ENCODE data around the gene SYNE2.
"Not testable (repeated sequence)": the region's sequence is repeated elsewhere in the genome, so short reads cannot be mapped to it uniquely, and the experiment has no call there.

Gene SYNE2

GRCh38 chr14:64081174-64081746 lies 228.5 kb downstream of the SYNE2 start:
- no peak for DNase-seq (ENCODE audit: low read depth in 2 of 2)

GRCh38 chr14:64082837-64083236 lies 230.0 kb downstream of the SYNE2 start:
- no peak for DNase-seq (ENCODE audit: low read depth in 2 of 2)

GRCh38 chr14:64088647-64088964 lies 235.8 kb downstream of the SYNE2 start:
- no peak for DNase-seq (ENCODE audit: low read depth in 2 of 2)

- DNase-seq (ENCODE audit: low read depth in 2 of 2): no peak
Observed at GRCh38 chr14:64089920-64090319, 237.1 kb downstream of the SYNE2 start.

- DNase-seq (ENCODE audit: low read depth in 2 of 2): no peak
Observed at GRCh38 chr14:64091217-64091616, 238.4 kb downstream of the SYNE2 start.

- DNase-seq (ENCODE audit: low read depth in 2 of 2): no peak
Observed at GRCh38 chr14:64092338-64092737, 239.5 kb downstream of the SYNE2 start.

GRCh38 chr14:64092940-64093339 lies 240.1 kb downstream of the SYNE2 start:
- DNase-seq (ENCODE audit: low read depth in 2 of 2): no peak

- no peak for DNase-seq (ENCODE audit: low read depth in 2 of 2)
Observed at GRCh38 chr14:64095620-64096019, 242.8 kb downstream of the SYNE2 start.

- no peak for DNase-seq (ENCODE audit: low read depth in 2 of 2)
Observed at GRCh38 chr14:64098120-64098519, 245.3 kb downstream of the SYNE2 start.

GRCh38 chr14:64107438-64107837 lies 254.6 kb downstream of the SYNE2 start:
- DNase-seq (ENCODE audit: low read depth in 2 of 2): no peak

GRCh38 chr14:64109819-64110554 lies 257.2 kb downstream of the SYNE2 start:
- DNase-seq (ENCODE audit: low read depth in 2 of 2): no peak

GRCh38 chr14:64110802-64111201 lies 258.0 kb downstream of the SYNE2 start:
- no peak for DNase-seq (ENCODE audit: low read depth in 2 of 2)

- no peak for DNase-seq (ENCODE audit: low read depth in 2 of 2)
Observed at GRCh38 chr14:64112867-64113678, 260.3 kb downstream of the SYNE2 start.

GRCh38 chr14:64114166-64114565 lies 261.4 kb downstream of the SYNE2 start:
- DNase-seq (ENCODE audit: low read depth in 2 of 2): no peak

GRCh38 chr14:64114796-64115195 lies 262.0 kb downstream of the SYNE2 start:
- DNase-seq (ENCODE audit: low read depth in 2 of 2): no peak

GRCh38 chr14:64115401-64115800 lies 262.6 kb downstream of the SYNE2 start:
- DNase-seq (ENCODE audit: low read depth in 2 of 2): no peak

GRCh38 chr14:64117671-64118402 lies 265.0 kb downstream of the SYNE2 start:
- DNase-seq (ENCODE audit: low read depth in 2 of 2): no peak

GRCh38 chr14:64118403-64118742 lies 265.6 kb downstream of the SYNE2 start:
- not testable (repeated sequence) for DNase-seq (ENCODE audit: low read depth in 2 of 2)

- DNase-seq (ENCODE audit: low read depth in 2 of 2): no peak
Observed at GRCh38 chr14:64118892-64119291, 266.1 kb downstream of the SYNE2 start.

- DNase-seq (ENCODE audit: low read depth in 2 of 2): no peak
Observed at GRCh38 chr14:64119500-64119899, 266.7 kb downstream of the SYNE2 start.

GRCh38 chr14:64119980-64120379 lies 267.2 kb downstream of the SYNE2 start:
- no peak for DNase-seq (ENCODE audit: low read depth in 2 of 2)

GRCh38 chr14:64123241-64123822 lies 270.5 kb downstream of the SYNE2 start:
- no peak for DNase-seq (ENCODE audit: low read depth in 2 of 2)

Data from stimulated activated CD4-positive, alpha-beta T cell treated with anti-CD3 and anti-CD28 coated beads, Interleukin-12 subunit alpha, Interleukin-12 subunit beta, amount 100 ng/mL, for 24 hours (primary cell).